ENCODE measurements around the gene KRT80.

- TF ChIP-seq POLR2AphosphoS5 (IDR thresholded peaks at IDR 0.05; ENCODE audit: low read depth, low read length), result no peak
- no peak for TF ChIP-seq POLR2A (IDR thresholded peaks at IDR 0.05; ENCODE audit: low read depth, low read length)
These were observed 44.7 kb upstream of the KRT80 start for GRCh38 chr12:52236386-52237050.

All from GM12892 (cell line).